Activated CD4-positive, alpha-beta T cell treated with anti-CD3 and anti-CD28 coated beads, Interleukin-2, amount 50 U/mL, for 24 hours (primary cell): ENCODE results near the gene SHTN1.

Source experiments
- DNase-seq, 2 donors: peaks; one replicate each; pipeline ENCODE4 v3.0.0-alpha.2; 2020; ENCODE audit warnings: low read depth in 1 of 2, low spot score in 1 of 2

Gene SHTN1

GRCh38 chr10:116836902-116837523 lies 168.0 kb downstream of the SHTN1 start:
- no peak for DNase-seq

GRCh38 chr10:116836083-116836482 lies 168.9 kb downstream of the SHTN1 start:
- no peak for DNase-seq

- no peak for DNase-seq
Measured at GRCh38 chr10:116835658-116836057, 169.3 kb downstream of the SHTN1 start.

- DNase-seq = no peak
Measured at GRCh38 chr10:116833986-116834985, 170.7 kb downstream of the SHTN1 start.

- no peak for DNase-seq
Measured at GRCh38 chr10:116831790-116832189, 173.2 kb downstream of the SHTN1 start.
